ENCODE data around the gene PFDN5. TPM values are rescaled to one million over a fixed set of nuclear protein-coding genes. Genes with fewer than 3 reads are reported as not detected.

The PFDN5 gene
- total RNA-seq, 1 experiment from 2014 or later = 291 TPM

- DNase-seq = no peak
- intact Hi-C loops (cut with micrococcal nuclease; ENCODE audit: unreplicated experiment) = no loop called here
- peaks cover 31% of the 10 kb centered on the region for H3F3A ChIP-seq (ENCODE audit: insufficient read depth, low read depth)
- no peak overlapping the region for H3K27ac ChIP-seq
- H3K4me1 ChIP-seq (replicated peaks; ENCODE audit: insufficient read depth) = peaks cover 28% of the 10 kb centered on the region
- TF ChIP-seq CTCF (conservative IDR thresholded peaks at IDR 0.05) (no peak), EZH2 (IDR thresholded peaks at IDR 0.05; ENCODE audit: low read depth) (no peak)
- POLR2A ChIA-PET (ENCODE audit: unreplicated experiment) = no interaction called here
- no TSS peak for BruUV-seq (replicated peaks)
- H3K4me2 ChIP-seq = no peak overlapping the region
- H4K20me1 ChIP-seq (ENCODE audit: insufficient read depth) = no peaks in the 10 kb centered on the region
- no peaks in the 10 kb centered on the region for H3K9me2 ChIP-seq (ENCODE audit: insufficient read depth)
- peaks cover 34% of the 10 kb centered on the region for H3K79me2 ChIP-seq (ENCODE audit: low read depth)
- no peaks in the 10 kb centered on the region for H3K9me3 ChIP-seq (ENCODE audit: insufficient read depth, low read depth)
- no peak overlapping the region for H2AFZ ChIP-seq
- H3K27me3 ChIP-seq (ENCODE audit: insufficient read depth, low read depth) = no peaks in the 10 kb centered on the region
- no peak overlapping the region for H3K4me3 ChIP-seq
- CTCF ChIA-PET = no interaction called here
- H3K36me3 ChIP-seq (ENCODE audit: low read depth) = peaks cover 11% of the 10 kb centered on the region
Observed at GRCh38 chr12:53302903-53303302, 7.6 kb downstream of the PFDN5 start.

- peaks cover 14% of the 10 kb centered on the region for H3K79me2 ChIP-seq (ENCODE audit: low read depth)
- no peaks in the 10 kb centered on the region for H3K9me2 ChIP-seq (ENCODE audit: insufficient read depth)
- no peaks in the 10 kb centered on the region for H3K9me3 ChIP-seq (ENCODE audit: insufficient read depth, low read depth)
- ChIA-PET POLR2A (ENCODE audit: unreplicated experiment) (no interaction called here), CTCF (no interaction called here)
- H3K36me3 ChIP-seq (ENCODE audit: low read depth) = peaks cover 3% of the 10 kb centered on the region; the same call in 1 of the 2 replicates
- BruUV-seq (replicated peaks) = no TSS peak
- intact Hi-C loops (cut with micrococcal nuclease; ENCODE audit: unreplicated experiment) = no loop called here
- no peak overlapping the region for H3K27ac ChIP-seq
- H4K20me1 ChIP-seq (ENCODE audit: insufficient read depth) = no peaks in the 10 kb centered on the region
- peaks cover 2% of the 10 kb centered on the region; the same call in 1 of the 2 replicates for H3F3A ChIP-seq (ENCODE audit: insufficient read depth, low read depth)
- no peak overlapping the region for H3K4me3 ChIP-seq
- no peaks in the 10 kb centered on the region for H3K27me3 ChIP-seq (ENCODE audit: insufficient read depth, low read depth)
- DNase-seq = no peak
- TF ChIP-seq EZH2 (IDR thresholded peaks at IDR 0.05; ENCODE audit: low read depth) (no peak), CTCF (conservative IDR thresholded peaks at IDR 0.05) (no peak)
- H3K4me2 ChIP-seq = no peak overlapping the region
- no peaks in the 10 kb centered on the region for H3K4me1 ChIP-seq (replicated peaks; ENCODE audit: insufficient read depth)
- no peak overlapping the region for H2AFZ ChIP-seq
Observed at GRCh38 chr12:53306826-53307225, 11.5 kb downstream of the PFDN5 start.

- Histone ChIP-seq H3K4me2 (no peak overlapping the region), H3K9me2 (ENCODE audit: insufficient read depth) (no peaks in the 10 kb centered on the region), H3K4me3 (no peak overlapping the region), H3K27ac (no peak overlapping the region), H3K79me2 (ENCODE audit: low read depth) (no peaks in the 10 kb centered on the region), H4K20me1 (ENCODE audit: insufficient read depth) (no peaks in the 10 kb centered on the region), H3K27me3 (ENCODE audit: insufficient read depth, low read depth) (no peaks in the 10 kb centered on the region), H3F3A (ENCODE audit: insufficient read depth, low read depth) (no peaks in the 10 kb centered on the region; the same call in 1 of the 2 replicates), H3K9me3 (ENCODE audit: insufficient read depth, low read depth) (no peaks in the 10 kb centered on the region), H3K36me3 (ENCODE audit: low read depth) (peaks cover 3% of the 10 kb centered on the region; the same call in 1 of the 2 replicates), H2AFZ (no peak overlapping the region), H3K4me1 (replicated peaks; ENCODE audit: insufficient read depth) (no peaks in the 10 kb centered on the region)
- no TSS peak for BruUV-seq (replicated peaks)
- TF ChIP-seq EZH2 (IDR thresholded peaks at IDR 0.05; ENCODE audit: low read depth) = no peak
- no peak for TF ChIP-seq CTCF (conservative IDR thresholded peaks at IDR 0.05)
- intact Hi-C loops (cut with micrococcal nuclease; ENCODE audit: unreplicated experiment) = no loop called here
- ChIA-PET POLR2A (ENCODE audit: unreplicated experiment) (no interaction called here), CTCF (no interaction called here)
- no peak for DNase-seq
Observed at GRCh38 chr12:53308276-53308675, 12.9 kb downstream of the PFDN5 start.
